K562 (cell line): ENCODE measurements around the gene UGP2. TPM values are rescaled to one million over a fixed set of nuclear protein-coding genes. Genes with fewer than 3 reads are reported as not detected.

Experiments
- ARID1B ChIP-seq: fragments of 450-650 bp; IDR thresholded peaks from 2 replicates; pipeline ENCODE4 v1.6.1; 2016; ENCODE audit warnings: antibody characterized with exemption, mild to moderate bottlenecking, inconsistent platforms
- BDP1 ChIP-seq: IDR thresholded peaks from 3 replicates; pipeline ENCODE4 v1.6.1; 2011; ENCODE audit not compliant: insufficient read length, insufficient read depth
- CBFA2T3 ChIP-seq: fragments of 450-650 bp; IDR thresholded peaks from 2 replicates; pipeline ENCODE4 v1.6.1; 2017
- CBFB ChIP-seq: sonication (generic); formaldehyde crosslinking; IDR thresholded peaks from 2 replicates; pipeline ENCODE4 v1.4.0; 2020; ENCODE audit warnings: mild to moderate bottlenecking, missing genetic modification reagents
- DNMT1 ChIP-seq: fragments of 450-650 bp; IDR thresholded peaks from 2 replicates; pipeline ENCODE4 v1.6.1; 2016; ENCODE audit warnings: antibody characterized with exemption, mild to moderate bottlenecking
- FOXP1 ChIP-seq: sonication (generic); formaldehyde crosslinking; IDR thresholded peaks from 2 replicates; pipeline ENCODE4 v1.8.0; 2022; ENCODE audit warnings: mild to moderate bottlenecking, missing genetic modification reagents
- HNRNPH1 ChIP-seq: fragments of 200-400 bp; formaldehyde crosslinking; optimal IDR thresholded peaks from 2 replicates; pipeline ENCODE3; 2017; ENCODE audit warnings: low read depth, mild to moderate bottlenecking, low read length, moderate library complexity
- HNRNPUL1 ChIP-seq: fragments of 200-400 bp; formaldehyde crosslinking; IDR thresholded peaks from 2 replicates; pipeline ENCODE4 v1.6.1; 2017; ENCODE audit warnings: low read length
- JUN ChIP-seq, 2 experiments: sonication (generic) in 1 of 2; formaldehyde crosslinking in 1 of 2; IDR thresholded peaks; 2 replicates each; pipeline versions ENCODE4 v1.6.1 to v1.8.0; 2012 to 2022; ENCODE audit warnings: borderline replicate concordance in 2 of 2, mild to moderate bottlenecking in 2 of 2, improper control_type of control experiment in 1 of 2, low read depth in 1 of 2, low read length in 1 of 2, missing genetic modification reagents in 1 of 2
- KAT7 ChIP-seq: sonication (generic); formaldehyde crosslinking; IDR thresholded peaks from 2 replicates; pipeline ENCODE4 v1.8.0; 2022; ENCODE audit warnings: missing genetic modification reagents, mild to moderate bottlenecking, borderline replicate concordance
- KDM1A ChIP-seq, 2 experiments: fragments of 450-650 bp; IDR thresholded peaks; 2 replicates each; pipeline ENCODE4 v1.6.1; 2016; ENCODE audit warnings: mild to moderate bottlenecking in 2 of 2
- MAFF ChIP-seq: IDR thresholded peaks from 2 replicates; pipeline ENCODE4 v1.6.1; 2012; ENCODE audit warnings: low read length, improper control_type of control experiment
- MCM3 ChIP-seq: fragments of 450-650 bp; IDR thresholded peaks from 2 replicates; pipeline ENCODE4 v1.6.1; 2016
- MCM7 ChIP-seq, 2 experiments: fragments of 450-650 bp; IDR thresholded peaks; 2 replicates each; pipeline ENCODE4 v1.6.1; 2016 to 2018
- MXI1 ChIP-seq: IDR thresholded peaks from 2 replicates; pipeline ENCODE4 v1.6.1; 2011; ENCODE audit warnings: low read depth, mild to moderate bottlenecking, improper control_type of control experiment, low read length
- NCOA1 ChIP-seq: fragments of 450-650 bp; IDR thresholded peaks from 2 replicates; pipeline ENCODE4 v1.6.1; 2016; ENCODE audit warnings: low read depth
- PYGO2 ChIP-seq: fragments of 450-650 bp; IDR thresholded peaks from 2 replicates; pipeline ENCODE4 v1.6.1; 2016; ENCODE audit warnings: mild to moderate bottlenecking, missing genetic modification characterization, moderate library complexity, missing compliant biosample characterization
- RFX7 ChIP-seq: fragments of 250-450 bp; sonication (Bioruptor Pico); IDR thresholded peaks from 2 replicates; pipeline ENCODE4 v1.5.1; 2021; ENCODE audit warnings: mild to moderate bottlenecking
- SIN3A ChIP-seq, 2 experiments: fragments of 150-350 bp in 1 of 2; IDR thresholded peaks; 2 replicates each; pipeline ENCODE4 v1.6.1; 2011 to 2016; ENCODE audit warnings: borderline replicate concordance in 2 of 2, low read depth in 2 of 2, low read length in 2 of 2, mild to moderate bottlenecking in 2 of 2, moderate library complexity in 2 of 2; ENCODE audit not compliant: control insufficient read depth in 1 of 2
- SP1 ChIP-seq: sonication (generic); formaldehyde crosslinking; IDR thresholded peaks from 2 replicates; pipeline ENCODE4 v1.8.1; 2022; ENCODE audit warnings: mild to moderate bottlenecking, missing genetic modification reagents
- SRSF7 ChIP-seq: fragments of 200-400 bp; formaldehyde crosslinking; optimal IDR thresholded peaks from 2 replicates; pipeline ENCODE3; 2017; ENCODE audit warnings: mild to moderate bottlenecking, low read depth, low read length
- TARDBP ChIP-seq: fragments of 450-650 bp; IDR thresholded peaks from 2 replicates; pipeline ENCODE4 v1.6.1; 2016
- ZBTB8A ChIP-seq: fragments of 450-650 bp; IDR thresholded peaks from 2 replicates; pipeline ENCODE4 v1.6.1; 2018; ENCODE audit warnings: mild to moderate bottlenecking, moderate library complexity; ENCODE audit not compliant: partially characterized antibody
- ZFP1 ChIP-seq: fragments of 450-650 bp; formaldehyde crosslinking; IDR thresholded peaks from 2 replicates; pipeline ENCODE4 v1.4.0; 2020; ENCODE audit warnings: mild to moderate bottlenecking, mixed read lengths
- ZKSCAN3 ChIP-seq: fragments of 250-450 bp; sonication (Bioruptor Pico); IDR thresholded peaks from 2 replicates; pipeline ENCODE4 v1.4.0; 2020
- ZNF24 ChIP-seq: fragments of 450-650 bp; IDR thresholded peaks from 2 replicates; pipeline ENCODE4 v1.6.1; 2016
- ZNF583 ChIP-seq: fragments of 250-450 bp; sonication (Bioruptor Pico); IDR thresholded peaks from 2 replicates; pipeline ENCODE4 v1.4.0; 2020
- ZNF589 ChIP-seq: fragments of 200-800 bp; sonication (Bioruptor generic); IDR thresholded peaks from 2 replicates; pipeline ENCODE4 v1.6.1; 2016; ENCODE audit warnings: low read depth, missing genetic modification characterization, missing compliant biosample characterization
- ZZZ3 ChIP-seq: fragments of 450-650 bp; IDR thresholded peaks from 2 replicates; pipeline ENCODE4 v1.6.1; 2016; ENCODE audit warnings: antibody characterized with exemption, mild to moderate bottlenecking, moderate library complexity
- polyA plus RNA-seq, 8 experiments: library from polyadenylated mRNA; depleted of rRNA in 4 of 8; stranded (reverse) in 5 of 8; unstranded in 3 of 8; fragments of >200 nt; fragmentation: Nextera tagmentation in 2 of 8; fragmentation: Illumina TruSeq in 1 of 8; extraction: Ambion mirVana in 2 of 8; extraction: Trizol in 1 of 8; gene quantifications; 2 replicates each; pipeline versions ENCODE4 v1.2.1 to v1.2.3, GENCODE V29; 2011 to 2014; ENCODE audit warnings: inconsistent platforms in 1 of 8, missing spikeins in 1 of 8
- total RNA-seq, 7 experiments: library from RNA; depleted of rRNA in 6 of 7; stranded (reverse); fragments of >200 nt in 6 of 7; fragmentation: Illumina TruSeq in 2 of 7; extraction: Trizol in 2 of 7; gene quantifications; 2 replicates each; pipeline versions ENCODE4 v1.2.1 to v1.2.3, GENCODE V29; 2011 to 2021; ENCODE audit warnings: low replicate concordance in 1 of 7
- TF ChIP-seq, protein P1 (sequence below): fragments of 250-450 bp; sonication (Bioruptor Pico); IDR thresholded peaks from 2 replicates; pipeline ENCODE4 v1.8.0; 2021; ENCODE audit warnings: borderline replicate concordance, mild to moderate bottlenecking, moderate library complexity; ENCODE audit not compliant: poor library complexity, severe bottlenecking
- TF ChIP-seq, protein P2 (sequence below): fragments of 450-650 bp; formaldehyde crosslinking; IDR thresholded peaks from 2 replicates; pipeline ENCODE4 v1.4.0; 2020; ENCODE audit warnings: mild to moderate bottlenecking, moderate library complexity

Gene UGP2
- total and polyA plus RNA-seq, 9 of the 15 experiments (the other 6 are each of a cell fraction or from before 2014, with no cell fraction given): 25.2 to 69.3 (median 58.9) TPM

DNA sequence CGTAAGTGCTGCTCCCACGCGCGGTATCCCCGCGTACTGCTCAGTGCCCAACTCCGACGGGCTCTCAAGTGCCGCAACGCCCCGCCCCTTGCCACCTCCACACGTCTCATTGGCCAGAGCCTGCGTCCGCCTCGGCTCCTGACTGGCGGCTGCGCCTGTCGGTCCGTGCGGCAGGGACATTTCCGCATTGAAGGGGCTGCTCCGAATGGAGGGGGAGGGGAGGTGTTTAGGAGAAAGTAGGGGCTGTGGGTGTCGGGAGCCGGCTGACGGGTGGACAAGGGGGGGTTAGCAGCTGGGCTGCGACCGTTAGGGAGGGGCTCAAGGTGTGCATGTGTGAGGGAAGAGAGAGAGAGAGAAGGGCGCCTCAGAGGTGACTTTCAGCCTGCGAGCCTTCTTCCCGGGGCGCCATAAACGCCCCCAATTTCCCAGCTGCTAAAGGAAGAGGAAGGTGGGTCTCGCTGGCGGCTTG lies 877 bp upstream of the UGP2 start (continued):
- TF ChIP-seq CBFB (CRISPR knock-in tag) (no peak), KDM1A (IDR thresholded peaks at IDR 0.05) (no peak), SP1 (CRISPR knock-in tag) (peak; percentile 93), HNRNPH1 (no peak), ZNF589 (CRISPR knock-in tag) (no peak), MAFF (no peak), BDP1 (no peak), JUN (IDR thresholded peaks at IDR 0.05; ENCODE audit: borderline replicate concordance, low read depth, low read length) (peak; percentile 30; the same call in 1 of the 2 replicates), JUN (CRISPR knock-in tag; IDR thresholded peaks at IDR 0.05; ENCODE audit: borderline replicate concordance) (no peak), SRSF7 (no peak), RFX7 (CRISPR knock-in tag) (no peak), ZFP1 (CRISPR knock-in tag) (no peak), PYGO2 (tag) (no peak), SIN3A (IDR thresholded peaks at IDR 0.05; ENCODE audit: borderline replicate concordance in 2 of 2, control insufficient read depth in 1 of 2, low read depth in 2 of 2, low read length in 2 of 2) (peak; percentile 31 to 67; a peak in 3 of 4 replicates), CBFA2T3 (peak; percentile 55), MCM7 (IDR thresholded peaks at IDR 0.05) (no peak), ZZZ3 (no peak), NCOA1 (no peak), TARDBP (no peak), MCM3 (no peak), DNMT1 (no peak), ZNF24 (no peak), ARID1B (peak; percentile 45; the same call in 1 of the 2 replicates), ZBTB8A (no peak), ZKSCAN3 (CRISPR knock-in tag) (no peak), FOXP1 (no peak), MXI1 (no peak), HNRNPUL1 (no peak), KAT7 (CRISPR knock-in tag) (no peak), ZNF583 (CRISPR knock-in tag) (no peak)
- TF ChIP-seq, protein P1, sequence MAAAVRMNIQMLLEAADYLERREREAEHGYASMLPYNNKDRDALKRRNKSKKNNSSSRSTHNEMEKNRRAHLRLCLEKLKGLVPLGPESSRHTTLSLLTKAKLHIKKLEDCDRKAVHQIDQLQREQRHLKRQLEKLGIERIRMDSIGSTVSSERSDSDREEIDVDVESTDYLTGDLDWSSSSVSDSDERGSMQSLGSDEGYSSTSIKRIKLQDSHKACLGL (CRISPR knock-in tag): no peak
- TF ChIP-seq, protein P2, sequence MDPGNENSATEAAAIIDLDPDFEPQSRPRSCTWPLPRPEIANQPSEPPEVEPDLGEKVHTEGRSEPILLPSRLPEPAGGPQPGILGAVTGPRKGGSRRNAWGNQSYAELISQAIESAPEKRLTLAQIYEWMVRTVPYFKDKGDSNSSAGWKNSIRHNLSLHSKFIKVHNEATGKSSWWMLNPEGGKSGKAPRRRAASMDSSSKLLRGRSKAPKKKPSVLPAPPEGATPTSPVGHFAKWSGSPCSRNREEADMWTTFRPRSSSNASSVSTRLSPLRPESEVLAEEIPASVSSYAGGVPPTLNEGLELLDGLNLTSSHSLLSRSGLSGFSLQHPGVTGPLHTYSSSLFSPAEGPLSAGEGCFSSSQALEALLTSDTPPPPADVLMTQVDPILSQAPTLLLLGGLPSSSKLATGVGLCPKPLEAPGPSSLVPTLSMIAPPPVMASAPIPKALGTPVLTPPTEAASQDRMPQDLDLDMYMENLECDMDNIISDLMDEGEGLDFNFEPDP: no peak
